CD14-positive monocyte (primary cell): ENCODE data around the gene TMC6. TPM values are rescaled to one million over a fixed set of nuclear protein-coding genes. Genes with fewer than 3 reads are reported as not detected.
A peak's percentile ranks its signal among the peaks of the same experiment; 100 is the strongest.
"Not testable (repeated sequence)": the region's sequence is repeated elsewhere in the genome, so short reads cannot be mapped to it uniquely, and the experiment has no call there.

Experiments
- DNase-seq, 3 donors: peaks; one replicate each; pipeline ENCODE4 v3.0.0-alpha.2; 2011 to 2022
- H2AFZ ChIP-seq: 2 replicates; pipeline ENCODE4 v1.6.0; 2012; ENCODE audit warnings: mild to moderate bottlenecking, low read depth, low read length, inconsistent platforms; ENCODE audit not compliant: insufficient read depth, poor library complexity, severe bottlenecking
- H3K27ac ChIP-seq, 2 donors: 1 replicate in 1 of 2; 2 replicates in 1 of 2; pipeline ENCODE4 v1.5.1; 2012 to 2013; ENCODE audit warnings: low read length in 2 of 2, control low read depth in 1 of 2, inconsistent platforms in 1 of 2, low read depth in 1 of 2, mild to moderate bottlenecking in 1 of 2
- H3K27me3 ChIP-seq, 2 donors: one replicate each; pipeline versions ENCODE4 v1.6.0 to v1.6.1; 2011 to 2013; ENCODE audit warnings: low read length in 2 of 2; ENCODE audit not compliant: control insufficient read depth in 2 of 2, insufficient read depth in 2 of 2
- H3K36me3 ChIP-seq, 2 donors: replicated peaks in 1 of 2; 1 replicate in 1 of 2; 2 replicates in 1 of 2; pipeline versions ENCODE4 v1.5.1 to v1.6.1; 2012 to 2013; ENCODE audit warnings: low read length in 2 of 2, control low read depth in 1 of 2, inconsistent platforms in 1 of 2, mild to moderate bottlenecking in 1 of 2; ENCODE audit not compliant: insufficient read depth in 2 of 2, control insufficient read depth in 1 of 2
- H3K4me1 ChIP-seq, 2 donors: 1 replicate in 1 of 2; 2 replicates in 1 of 2; pipeline versions ENCODE4 v1.5.1 to v1.6.1; 2012 to 2013; ENCODE audit warnings: low read length in 2 of 2, control low read depth in 1 of 2, inconsistent platforms in 1 of 2, mild to moderate bottlenecking in 1 of 2, moderate library complexity in 1 of 2; ENCODE audit not compliant: insufficient read depth in 2 of 2, control insufficient read depth in 1 of 2
- H3K4me2 ChIP-seq: replicated peaks from 2 replicates; pipeline ENCODE3; 2012; ENCODE audit warnings: low read length, moderate library complexity, mild to moderate bottlenecking; ENCODE audit not compliant: poor library complexity, severe bottlenecking; ENCODE audit errors: extremely low read depth
- H3K4me3 ChIP-seq, 3 experiments: fragments of 200-600 bp in 1 of 3; sonication (generic) in 1 of 3; replicated peaks in 1 of 3; 1 replicate in 2 of 3; 2 replicates in 1 of 3; pipeline ENCODE4 v1.5.1; 2011 to 2013; ENCODE audit warnings: low read length in 3 of 3, mild to moderate bottlenecking in 3 of 3, control low read depth in 2 of 3, low read depth in 2 of 3, inconsistent platforms in 1 of 3, moderate library complexity in 1 of 3
- H3K79me2 ChIP-seq: 2 replicates; pipeline ENCODE4 v1.6.0; 2012; ENCODE audit warnings: mild to moderate bottlenecking, control low read depth, inconsistent platforms, low read length, moderate library complexity; ENCODE audit not compliant: insufficient read depth
- H3K9ac ChIP-seq: 2 replicates; pipeline ENCODE4 v1.6.0; 2017; ENCODE audit warnings: low read length, mild to moderate bottlenecking; ENCODE audit not compliant: insufficient read depth, poor library complexity, severe bottlenecking
- H3K9me3 ChIP-seq, 2 donors: replicated peaks in 1 of 2; 1 replicate in 1 of 2; 2 replicates in 1 of 2; pipeline versions ENCODE4 v1.5.1 to v1.6.1; 2012 to 2013; ENCODE audit warnings: low read length in 2 of 2, control low read depth in 1 of 2; ENCODE audit not compliant: control insufficient read depth in 1 of 2, insufficient read depth in 1 of 2
- H4K20me1 ChIP-seq: 2 replicates; pipeline ENCODE4 v1.6.0; 2012; ENCODE audit warnings: mild to moderate bottlenecking, low read length, control low read depth, moderate library complexity; ENCODE audit not compliant: insufficient read depth
- H3K27ac Mint-ChIP-seq, 7 donors: one replicate each; pipeline ENCODE4 v1.8.0; 2020; ENCODE audit warnings: mild to moderate bottlenecking in 7 of 7, mixed read lengths in 7 of 7, moderate library complexity in 6 of 7, inconsistent platforms in 2 of 7
- H3K27me3 Mint-ChIP-seq, 3 donors: one replicate each; pipeline ENCODE4 v1.8.0; 2021 to 2022; ENCODE audit warnings: low read depth in 3 of 3, mild to moderate bottlenecking in 3 of 3, mixed read lengths in 3 of 3, moderate library complexity in 3 of 3, inconsistent platforms in 1 of 3
- H3K36me3 Mint-ChIP-seq, 2 donors: one replicate each; pipeline ENCODE4 v1.8.0; 2020; ENCODE audit warnings: mixed read lengths in 2 of 2, inconsistent platforms in 1 of 2, mild to moderate bottlenecking in 1 of 2
- H3K4me1 Mint-ChIP-seq: one replicate; pipeline ENCODE4 v1.8.0; 2020; ENCODE audit warnings: mild to moderate bottlenecking, mixed read lengths
- H3K4me3 Mint-ChIP-seq, 2 donors: one replicate each; pipeline ENCODE4 v1.8.0; 2020; ENCODE audit warnings: mild to moderate bottlenecking in 2 of 2, mixed read lengths in 2 of 2, moderate library complexity in 1 of 2
- H3K9me3 Mint-ChIP-seq, 7 donors: one replicate each; pipeline ENCODE4 v1.8.0; 2020 to 2022; ENCODE audit warnings: mixed read lengths in 7 of 7, mild to moderate bottlenecking in 6 of 7, moderate library complexity in 6 of 7, inconsistent platforms in 2 of 7
- WGBS: methylation state at CpG from one replicate; pipeline ENCODE4 v1.1.5; 2013; ENCODE audit warnings: missing lambda C conversion rate; ENCODE audit not compliant: insufficient coverage; 5-methylcytosine and 5-hydroxymethylcytosine counted together
- intact Hi-C, 2 donors: fragments of 100-400 bp; cut with micrococcal nuclease; formaldehyde crosslinking; loops; one replicate each; pipeline versions ENCODE4 v1.15.0 to v1.15.1; 2023
- polyA plus RNA-seq, 3 donors: library from polyadenylated mRNA; depleted of rRNA in 1 of 3; unstranded in 2 of 3; stranded (reverse) in 1 of 3; fragments of 300-500 nt in 2 of 3; fragments of >200 nt in 1 of 3; fragmentation: Illumina TruSeq in 2 of 3; gene quantifications; 1 replicate in 2 of 3; 2 replicates in 1 of 3; pipeline ENCODE4 v1.2.3, GENCODE V29; 2012 to 2021
- TF ChIP-seq, protein P1 (sequence below): fragments of 200-600 bp; IDR thresholded peaks from one replicate; pipeline ENCODE4 v1.8.0; 2022; ENCODE audit warnings: antibody characterized with exemption, mild to moderate bottlenecking

TMC6 gene
- polyA plus RNA-seq, 3 donors: 60.1 to 107 (median 79.2) TPM

GRCh38 chr17:78086740-78087139, 41.8 kb downstream of the TMC6 start:
- WGBS: over 99% methylated on average over 13 of the region's 13 CpGs

GRCh38 chr17:78082988-78083387, 45.6 kb downstream of the TMC6 start:
- peaks cover 10% of the 10 kb centered on the region for H3K4me1 Mint-ChIP-seq
- no peaks in the 10 kb centered on the region for H3K4me1 ChIP-seq
- H3K27me3 Mint-ChIP-seq: peaks cover 0 to 1% (median 0%) of the 10 kb centered on the region in 3 donors
- TF ChIP-seq, protein P1, sequence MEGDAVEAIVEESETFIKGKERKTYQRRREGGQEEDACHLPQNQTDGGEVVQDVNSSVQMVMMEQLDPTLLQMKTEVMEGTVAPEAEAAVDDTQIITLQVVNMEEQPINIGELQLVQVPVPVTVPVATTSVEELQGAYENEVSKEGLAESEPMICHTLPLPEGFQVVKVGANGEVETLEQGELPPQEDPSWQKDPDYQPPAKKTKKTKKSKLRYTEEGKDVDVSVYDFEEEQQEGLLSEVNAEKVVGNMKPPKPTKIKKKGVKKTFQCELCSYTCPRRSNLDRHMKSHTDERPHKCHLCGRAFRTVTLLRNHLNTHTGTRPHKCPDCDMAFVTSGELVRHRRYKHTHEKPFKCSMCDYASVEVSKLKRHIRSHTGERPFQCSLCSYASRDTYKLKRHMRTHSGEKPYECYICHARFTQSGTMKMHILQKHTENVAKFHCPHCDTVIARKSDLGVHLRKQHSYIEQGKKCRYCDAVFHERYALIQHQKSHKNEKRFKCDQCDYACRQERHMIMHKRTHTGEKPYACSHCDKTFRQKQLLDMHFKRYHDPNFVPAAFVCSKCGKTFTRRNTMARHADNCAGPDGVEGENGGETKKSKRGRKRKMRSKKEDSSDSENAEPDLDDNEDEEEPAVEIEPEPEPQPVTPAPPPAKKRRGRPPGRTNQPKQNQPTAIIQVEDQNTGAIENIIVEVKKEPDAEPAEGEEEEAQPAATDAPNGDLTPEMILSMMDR: no peak
- H3K36me3 Mint-ChIP-seq: peaks cover 51 to 76% of the 10 kb centered on the region in 2 donors
- H3K4me3 Mint-ChIP-seq: no peak overlapping the region
- no peaks in the 10 kb centered on the region for H3K27me3 ChIP-seq
- peaks cover 34 to 81% of the 10 kb centered on the region in 2 donors for H3K36me3 ChIP-seq
- no peaks in the 10 kb centered on the region for H3K9me3 Mint-ChIP-seq
- no peaks in the 10 kb centered on the region for H3K79me2 ChIP-seq
- no peak for DNase-seq
- intact Hi-C loops: no loop called here
- H3K4me2 ChIP-seq: no peak overlapping the region
- no peak overlapping the region for H3K9ac ChIP-seq
- WGBS: 95% methylated on average over 4 of the region's 7 CpGs
- no peaks in the 10 kb centered on the region for H4K20me1 ChIP-seq
- H3K27ac Mint-ChIP-seq: no peak overlapping the region
- no peaks in the 10 kb centered on the region for H3K9me3 ChIP-seq
- no peak overlapping the region for H3K27ac ChIP-seq
- H3K4me3 ChIP-seq: no peak overlapping the region
- no peak overlapping the region for H2AFZ ChIP-seq

More at GRCh38 chr17:78086740-78087139, 41.8 kb downstream of the TMC6 start:
- Histone ChIP-seq H3K4me3 (no peak overlapping the region), H3K4me2 (no peak overlapping the region), H3K36me3 (peaks cover 25 to 75% of the 10 kb centered on the region in 2 donors), H3K9ac (no peak overlapping the region), H3K27ac (no peak overlapping the region), H3K79me2 (no peaks in the 10 kb centered on the region), H3K4me1 (peaks cover 9 to 10% of the 10 kb centered on the region in 2 donors), H2AFZ (no peak overlapping the region), H3K9me3 (no peaks in the 10 kb centered on the region), H3K27me3 (no peaks in the 10 kb centered on the region), H4K20me1 (no peaks in the 10 kb centered on the region)
- intact Hi-C loops: no loop called here
- peaks cover 0 to 2% (median 0%) of the 10 kb centered on the region in 7 donors for H3K9me3 Mint-ChIP-seq
- no peak for DNase-seq
- H3K4me3 Mint-ChIP-seq: no peak overlapping the region
- TF ChIP-seq, protein P1: no peak
- H3K27me3 Mint-ChIP-seq: no peaks in the 10 kb centered on the region
- no peak overlapping the region for H3K27ac Mint-ChIP-seq
- peaks cover 19% of the 10 kb centered on the region for H3K4me1 Mint-ChIP-seq
- H3K36me3 Mint-ChIP-seq: peaks cover 49 to 65% of the 10 kb centered on the region in 2 donors

DNA sequence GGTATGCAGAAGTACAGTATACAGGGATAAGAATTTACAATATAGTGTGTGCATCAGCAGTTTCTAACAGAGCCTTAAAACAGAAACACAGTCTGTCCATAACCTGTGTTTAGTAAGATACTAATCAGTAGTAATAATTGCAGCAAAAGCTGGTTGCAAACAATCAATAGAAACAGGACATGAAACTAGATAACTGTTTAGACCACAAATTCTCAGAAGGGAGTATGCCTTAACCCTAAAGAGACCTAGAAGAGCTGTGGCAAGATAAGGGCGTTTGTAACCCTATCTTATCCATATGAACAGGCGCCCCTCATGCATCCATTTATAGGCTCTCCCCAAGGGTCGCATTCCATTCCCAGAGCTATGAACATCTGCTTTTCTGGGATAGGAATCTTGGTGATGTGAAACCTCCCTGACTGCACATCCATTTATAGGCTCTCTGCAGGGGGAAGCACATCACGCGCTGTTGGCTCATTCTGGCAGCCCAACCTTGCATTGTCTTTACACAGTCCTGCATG, 46.1 kb downstream of the TMC6 start:
- H3K4me3 ChIP-seq, H3K27me3 ChIP-seq, H3K4me1 Mint-ChIP-seq, H3K4me2 ChIP-seq, H3K9me3 Mint-ChIP-seq, H3K9me3 ChIP-seq, intact Hi-C loops, H3K4me3 Mint-ChIP-seq, H3K9ac ChIP-seq, DNase-seq, H3K4me1 ChIP-seq, H4K20me1 ChIP-seq, H3K79me2 ChIP-seq, H3K27ac ChIP-seq, H2AFZ ChIP-seq, H3K27me3 Mint-ChIP-seq: not testable (repeated sequence)
- H3K36me3 ChIP-seq: peaks cover 36 to 81% of the 10 kb centered on the region in 2 donors
- H3K36me3 Mint-ChIP-seq: peaks cover 52 to 77% of the 10 kb centered on the region in 2 donors
- peak overlapping the region in 1 of 7 donors; percentile 48 for H3K27ac Mint-ChIP-seq
- whole genome bisulfite sequencing: no CpG with 5 or more reads among the region's 5 CpGs
